Nephron progenitor cell (in vitro differentiated cells): ENCODE measurements around the gene CPT1B.

Experiments
- DNase-seq: peaks from one replicate; pipeline ENCODE4 v3.0.0; 2021
- H3K27ac Mint-ChIP-seq: 2 replicates; pipeline ENCODE4 v1.8.0; 2021; ENCODE audit warnings: mild to moderate bottlenecking, moderate library complexity, mixed read lengths
- H3K27me3 Mint-ChIP-seq: 2 replicates; pipeline ENCODE4 v1.8.0; 2021; ENCODE audit warnings: mild to moderate bottlenecking, low read depth, mixed read lengths; ENCODE audit not compliant: poor library complexity
- H3K36me3 Mint-ChIP-seq: 2 replicates; pipeline ENCODE4 v1.8.0; 2021; ENCODE audit warnings: low read depth, mixed read lengths
- H3K4me1 Mint-ChIP-seq: 2 replicates; pipeline ENCODE4 v1.8.0; 2021; ENCODE audit warnings: mixed read lengths
- H3K4me3 Mint-ChIP-seq: 2 replicates; pipeline ENCODE4 v1.8.0; 2021; ENCODE audit warnings: mild to moderate bottlenecking, moderate library complexity, mixed read lengths
- H3K9me3 Mint-ChIP-seq: 2 replicates; pipeline ENCODE4 v1.8.0; 2021; ENCODE audit warnings: mild to moderate bottlenecking, moderate library complexity, mixed read lengths
- TF ChIP-seq, protein P1 (sequence below): fragments of 200-600 bp; sonication (generic); IDR thresholded peaks from 2 replicates; pipeline ENCODE4 v1.5.0; 2021; ENCODE audit warnings: antibody characterized with exemption

CPT1B gene

GRCh38 chr22:50525858-50526107, 52.4 kb downstream of the CPT1B start:
- no peak for DNase-seq
- Mint-ChIP-seq H3K9me3 (no peaks in the 10 kb centered on the region), H3K4me3 (peak overlapping the region; percentile 92), H3K4me1 (peaks cover 23% of the 10 kb centered on the region), H3K36me3 (peaks cover 12% of the 10 kb centered on the region), H3K27me3 (peaks cover 33% of the 10 kb centered on the region), H3K27ac (no peak overlapping the region)
- TF ChIP-seq, protein P1, sequence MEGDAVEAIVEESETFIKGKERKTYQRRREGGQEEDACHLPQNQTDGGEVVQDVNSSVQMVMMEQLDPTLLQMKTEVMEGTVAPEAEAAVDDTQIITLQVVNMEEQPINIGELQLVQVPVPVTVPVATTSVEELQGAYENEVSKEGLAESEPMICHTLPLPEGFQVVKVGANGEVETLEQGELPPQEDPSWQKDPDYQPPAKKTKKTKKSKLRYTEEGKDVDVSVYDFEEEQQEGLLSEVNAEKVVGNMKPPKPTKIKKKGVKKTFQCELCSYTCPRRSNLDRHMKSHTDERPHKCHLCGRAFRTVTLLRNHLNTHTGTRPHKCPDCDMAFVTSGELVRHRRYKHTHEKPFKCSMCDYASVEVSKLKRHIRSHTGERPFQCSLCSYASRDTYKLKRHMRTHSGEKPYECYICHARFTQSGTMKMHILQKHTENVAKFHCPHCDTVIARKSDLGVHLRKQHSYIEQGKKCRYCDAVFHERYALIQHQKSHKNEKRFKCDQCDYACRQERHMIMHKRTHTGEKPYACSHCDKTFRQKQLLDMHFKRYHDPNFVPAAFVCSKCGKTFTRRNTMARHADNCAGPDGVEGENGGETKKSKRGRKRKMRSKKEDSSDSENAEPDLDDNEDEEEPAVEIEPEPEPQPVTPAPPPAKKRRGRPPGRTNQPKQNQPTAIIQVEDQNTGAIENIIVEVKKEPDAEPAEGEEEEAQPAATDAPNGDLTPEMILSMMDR, result no peak

DNA sequence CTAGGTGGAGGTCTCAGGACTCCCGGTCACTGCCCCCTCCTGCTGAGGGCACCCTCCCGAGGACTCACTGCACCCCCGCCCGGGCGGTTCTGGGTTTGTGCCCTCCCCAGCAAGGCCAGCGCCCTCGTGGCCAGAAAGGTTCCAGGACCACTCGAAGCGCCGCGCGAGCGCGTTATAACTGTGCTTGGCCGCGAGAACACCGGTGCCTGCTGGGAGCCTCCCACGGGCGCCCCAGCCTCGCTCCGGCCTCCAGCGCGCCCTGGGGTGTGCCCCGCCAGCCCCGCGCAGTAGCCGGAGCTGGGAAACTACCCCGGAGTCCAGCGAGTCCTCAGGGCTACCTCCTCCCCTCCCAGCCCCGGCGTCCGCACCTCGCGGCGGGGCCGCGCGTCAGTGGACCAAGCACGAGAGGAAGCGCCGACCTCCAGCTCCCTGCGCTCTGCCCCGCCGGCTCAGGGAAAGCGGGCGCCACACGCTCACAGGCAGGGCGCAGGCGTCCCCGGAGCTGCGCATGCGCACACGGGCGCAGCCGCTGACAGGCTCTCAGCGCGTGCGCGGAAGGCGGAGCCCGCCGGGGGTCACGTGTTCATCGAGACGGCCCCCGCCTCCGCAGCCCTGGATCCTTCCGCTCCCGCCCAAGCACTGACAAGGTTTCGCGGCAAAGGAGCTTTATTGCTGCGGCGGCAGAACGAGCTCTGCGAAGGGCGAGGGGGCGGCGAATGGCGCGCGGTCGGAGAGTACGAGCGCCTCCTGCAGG, 52.9 kb downstream of the CPT1B start, which contains the start of gene SCO2:
Gene SCO2 (minus strand): TSS at position 495 of the 754 bp plus-strand sequence. CDS start 1,187 bp downstream, outside the sequence.
- Mint-ChIP-seq H3K4me1 (peaks cover 23% of the 10 kb centered on the region), H3K9me3 (no peaks in the 10 kb centered on the region), H3K27ac (peak within 1 kb of the TSS; percentile 90), H3K4me3 (peak within 1 kb of the TSS; percentile 92), H3K36me3 (peaks cover 12% of the 10 kb centered on the region), H3K27me3 (peaks cover 28% of the 10 kb centered on the region)
- TF ChIP-seq, protein P1, result peak; percentile 34
- peak; percentile 98 for DNase-seq

DNA sequence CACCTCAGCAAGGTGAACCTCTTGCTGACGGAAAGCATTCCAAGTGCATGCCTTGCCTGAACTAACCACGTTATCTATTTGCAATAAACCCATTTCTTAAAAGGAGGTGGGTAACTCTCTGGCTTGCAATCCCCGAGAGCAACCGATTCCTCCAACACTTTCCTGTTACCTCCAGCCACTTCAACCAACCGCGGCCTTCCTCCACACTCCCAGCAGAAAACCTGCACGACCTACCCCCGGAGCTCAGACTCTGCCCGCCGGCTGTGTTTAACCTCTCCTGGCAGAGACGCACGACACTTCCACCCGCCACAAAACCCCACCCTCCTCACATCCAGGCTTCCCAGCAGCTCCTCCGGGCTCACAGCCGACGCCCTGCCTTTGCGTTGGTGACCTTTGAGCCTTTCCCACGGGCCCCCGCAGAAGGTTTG, 53.5 kb downstream of the CPT1B start:
- Mint-ChIP-seq H3K4me3 (peak overlapping the region; percentile 92), H3K36me3 (peaks cover 15% of the 10 kb centered on the region), H3K27ac (peak overlapping the region; percentile 90), H3K4me1 (peaks cover 23% of the 10 kb centered on the region), H3K27me3 (peaks cover 26% of the 10 kb centered on the region), H3K9me3 (no peaks in the 10 kb centered on the region)
- TF ChIP-seq, protein P1, result no peak
- DNase-seq, result no peak

- Mint-ChIP-seq H3K36me3 (peaks cover 20% of the 10 kb centered on the region), H3K4me1 (peaks cover 23% of the 10 kb centered on the region), H3K4me3 (peak overlapping the region; percentile 92), H3K27me3 (peaks cover 19% of the 10 kb centered on the region), H3K27ac (peak overlapping the region; percentile 90), H3K9me3 (no peaks in the 10 kb centered on the region)
- no peak for DNase-seq
- TF ChIP-seq, protein P1, result no peak
Measured at GRCh38 chr22:50523806-50524675, 54.2 kb downstream of the CPT1B start.

GRCh38 chr22:50523458-50523805, 54.8 kb downstream of the CPT1B start:
- H3K4me1 Mint-ChIP-seq, result peaks cover 23% of the 10 kb centered on the region
- peaks cover 24% of the 10 kb centered on the region for H3K36me3 Mint-ChIP-seq
- TF ChIP-seq, protein P1, result no peak
- no peak for DNase-seq
- H3K9me3 Mint-ChIP-seq, result no peaks in the 10 kb centered on the region
- H3K27ac Mint-ChIP-seq, result peak overlapping the region; percentile 64
- H3K4me3 Mint-ChIP-seq, result peak overlapping the region; percentile 25
- H3K27me3 Mint-ChIP-seq, result peaks cover 13% of the 10 kb centered on the region
